ENCODE data around the gene OTX1.

Gene OTX1

DNA sequence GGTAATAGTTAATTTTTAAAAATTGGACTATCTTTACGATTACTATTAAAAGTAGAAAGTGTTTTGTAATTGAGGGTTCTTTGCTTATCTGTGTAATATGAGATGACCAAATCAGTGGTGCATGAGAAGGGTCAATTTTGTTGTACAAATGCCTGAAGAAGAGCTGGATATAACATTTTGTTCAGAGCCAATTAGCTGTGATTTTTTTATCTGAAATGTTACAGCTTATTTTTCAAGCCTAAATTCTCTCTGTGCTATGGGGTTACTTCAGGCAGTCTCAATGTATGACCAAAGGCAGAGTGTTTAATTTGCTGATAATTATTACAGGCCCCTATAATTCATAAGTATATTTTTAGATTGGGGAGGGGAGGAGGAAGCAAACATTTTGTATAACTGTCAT lies 41.8 kb downstream of the OTX1 start:
- H3K4me3 ChIP-seq (ENCODE audit: low read depth, low read length), result no peak overlapping the region
- no peak for DNase-seq (ENCODE audit: low read depth)
- TF ChIP-seq, protein P1, sequence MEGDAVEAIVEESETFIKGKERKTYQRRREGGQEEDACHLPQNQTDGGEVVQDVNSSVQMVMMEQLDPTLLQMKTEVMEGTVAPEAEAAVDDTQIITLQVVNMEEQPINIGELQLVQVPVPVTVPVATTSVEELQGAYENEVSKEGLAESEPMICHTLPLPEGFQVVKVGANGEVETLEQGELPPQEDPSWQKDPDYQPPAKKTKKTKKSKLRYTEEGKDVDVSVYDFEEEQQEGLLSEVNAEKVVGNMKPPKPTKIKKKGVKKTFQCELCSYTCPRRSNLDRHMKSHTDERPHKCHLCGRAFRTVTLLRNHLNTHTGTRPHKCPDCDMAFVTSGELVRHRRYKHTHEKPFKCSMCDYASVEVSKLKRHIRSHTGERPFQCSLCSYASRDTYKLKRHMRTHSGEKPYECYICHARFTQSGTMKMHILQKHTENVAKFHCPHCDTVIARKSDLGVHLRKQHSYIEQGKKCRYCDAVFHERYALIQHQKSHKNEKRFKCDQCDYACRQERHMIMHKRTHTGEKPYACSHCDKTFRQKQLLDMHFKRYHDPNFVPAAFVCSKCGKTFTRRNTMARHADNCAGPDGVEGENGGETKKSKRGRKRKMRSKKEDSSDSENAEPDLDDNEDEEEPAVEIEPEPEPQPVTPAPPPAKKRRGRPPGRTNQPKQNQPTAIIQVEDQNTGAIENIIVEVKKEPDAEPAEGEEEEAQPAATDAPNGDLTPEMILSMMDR (conservative IDR thresholded peaks at IDR 0.05; ENCODE audit: low read depth, low read length), result no peak

- TF ChIP-seq, protein P1 (conservative IDR thresholded peaks at IDR 0.05; ENCODE audit: low read depth, low read length), result no peak
- DNase-seq (ENCODE audit: low read depth), result no peak
- no peak overlapping the region for H3K4me3 ChIP-seq (ENCODE audit: low read depth, low read length)
These were observed 42.2 kb downstream of the OTX1 start for GRCh38 chr2:63092857-63093256.

- no peak for DNase-seq (ENCODE audit: low read depth)
- H3K4me3 ChIP-seq (ENCODE audit: low read depth, low read length), result no peak overlapping the region
- TF ChIP-seq, protein P1 (conservative IDR thresholded peaks at IDR 0.05; ENCODE audit: low read depth, low read length), result no peak
These were observed 42.9 kb downstream of the OTX1 start for GRCh38 chr2:63093502-63093901.

GRCh38 chr2:63096491-63096890 lies 45.9 kb downstream of the OTX1 start:
- H3K4me3 ChIP-seq (ENCODE audit: low read depth, low read length), result no peak overlapping the region
- TF ChIP-seq, protein P1 (conservative IDR thresholded peaks at IDR 0.05; ENCODE audit: low read depth, low read length), result no peak
- no peak for DNase-seq (ENCODE audit: low read depth)

DNA sequence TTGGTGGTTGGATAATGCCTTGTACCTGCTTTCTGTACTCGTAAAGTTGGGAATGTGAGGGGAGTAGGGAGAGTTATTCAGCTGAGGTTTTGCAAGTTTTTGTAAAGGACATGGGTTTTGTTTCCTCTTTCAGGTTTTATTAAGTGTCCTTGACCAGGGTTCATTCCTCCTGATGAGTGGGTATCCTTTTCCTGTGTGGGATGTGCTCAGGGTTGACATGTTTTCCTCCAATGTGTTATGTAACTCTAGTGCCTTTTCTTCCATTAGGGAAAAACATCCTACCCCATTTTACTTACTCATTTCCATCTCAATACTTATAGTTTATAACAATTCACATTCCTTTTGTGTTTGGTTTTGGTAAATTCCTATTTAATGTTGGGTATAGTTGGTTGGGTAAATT lies 48.4 kb downstream of the OTX1 start:
- H3K4me3 ChIP-seq (ENCODE audit: low read depth, low read length), result no peak overlapping the region
- no peak for DNase-seq (ENCODE audit: low read depth)
- TF ChIP-seq, protein P1 (conservative IDR thresholded peaks at IDR 0.05; ENCODE audit: low read depth, low read length), result no peak

GRCh38 chr2:63101954-63102353 lies 51.3 kb downstream of the OTX1 start:
- no peak overlapping the region for H3K4me3 ChIP-seq (ENCODE audit: low read depth, low read length)
- TF ChIP-seq, protein P1 (conservative IDR thresholded peaks at IDR 0.05; ENCODE audit: low read depth, low read length), result no peak
- no peak for DNase-seq (ENCODE audit: low read depth)

DNA sequence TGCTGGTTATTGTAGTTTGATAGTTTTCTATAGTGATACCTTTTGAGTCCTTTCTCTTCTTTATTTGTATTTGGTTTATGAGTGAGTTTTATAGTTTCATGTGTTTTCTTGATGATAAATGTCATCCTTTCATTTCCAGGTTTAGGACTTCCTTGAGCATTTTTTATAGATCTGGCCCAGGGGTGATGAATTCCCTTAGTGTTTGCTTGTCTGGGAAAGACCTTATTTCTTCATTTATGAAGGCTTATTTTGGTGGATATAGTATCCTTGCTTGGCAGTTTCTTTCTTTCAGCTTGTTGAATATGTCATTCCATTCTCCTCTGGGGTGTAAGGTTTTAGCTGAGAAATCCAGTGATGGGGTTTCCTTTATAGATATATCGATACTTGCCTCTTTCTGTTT lies 53.9 kb downstream of the OTX1 start:
- no peak overlapping the region for H3K4me3 ChIP-seq (ENCODE audit: low read depth, low read length)
- DNase-seq (ENCODE audit: low read depth), result no peak
- TF ChIP-seq, protein P1 (conservative IDR thresholded peaks at IDR 0.05; ENCODE audit: low read depth, low read length), result no peak
